Measurements from ENCODE around the gene SELENBP1.
A peak's percentile ranks its signal among the peaks of the same experiment; 100 is the strongest.
"Not testable (repeated sequence)": the region's sequence is repeated elsewhere in the genome, so short reads cannot be mapped to it uniquely, and the experiment has no call there.

Gene SELENBP1

DNA sequence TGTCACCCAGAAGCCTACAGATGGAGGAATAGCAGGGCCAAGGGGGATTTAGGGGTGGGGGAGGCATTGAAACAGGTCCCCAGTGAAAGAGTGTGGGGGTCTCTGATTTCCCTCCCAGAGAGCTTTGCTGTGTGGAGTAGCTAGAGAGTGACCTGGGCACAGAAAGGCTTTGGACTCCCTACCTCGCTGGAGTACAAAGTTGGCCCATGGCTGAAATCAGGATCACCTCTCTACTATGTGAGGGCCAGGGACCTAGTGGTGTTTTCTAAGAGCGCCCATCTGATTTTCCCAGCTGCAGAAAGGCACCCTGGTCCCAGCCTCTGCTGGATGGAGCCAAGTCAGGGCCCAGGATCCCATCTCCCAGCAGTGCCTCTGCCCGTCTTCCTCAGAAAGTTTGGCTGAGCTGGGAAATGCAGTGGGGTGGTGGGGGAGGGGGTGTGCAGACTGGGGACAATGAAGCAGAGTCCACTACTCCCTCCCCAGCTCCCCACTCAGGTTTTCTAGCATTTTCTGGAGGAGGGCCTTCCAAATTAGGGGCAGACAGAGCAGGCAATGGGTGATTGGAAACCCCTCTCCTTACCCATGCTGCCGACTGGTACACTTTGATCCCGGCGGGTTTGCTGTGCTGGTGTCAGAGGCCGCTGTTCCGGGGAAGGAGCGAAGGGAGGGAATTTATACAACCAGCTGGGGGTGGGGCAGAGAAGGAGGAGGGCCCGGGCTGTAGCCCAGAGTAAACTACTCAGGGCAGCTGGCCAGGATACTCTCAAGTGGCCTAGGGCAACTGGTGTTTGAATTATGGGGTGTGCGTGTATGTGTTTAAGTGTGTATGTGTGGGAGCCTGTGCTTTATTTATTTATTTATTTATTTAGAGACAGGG lies at the start of gene SELENBP1:
Gene SELENBP1, minus strand, starts transcription at position 648 of the 877 bp plus-strand sequence. Its CDS starts 64 bp downstream, at position 584.
- DNase-seq (ENCODE audit: low read depth, low spot score), result peak; percentile 17

DNA sequence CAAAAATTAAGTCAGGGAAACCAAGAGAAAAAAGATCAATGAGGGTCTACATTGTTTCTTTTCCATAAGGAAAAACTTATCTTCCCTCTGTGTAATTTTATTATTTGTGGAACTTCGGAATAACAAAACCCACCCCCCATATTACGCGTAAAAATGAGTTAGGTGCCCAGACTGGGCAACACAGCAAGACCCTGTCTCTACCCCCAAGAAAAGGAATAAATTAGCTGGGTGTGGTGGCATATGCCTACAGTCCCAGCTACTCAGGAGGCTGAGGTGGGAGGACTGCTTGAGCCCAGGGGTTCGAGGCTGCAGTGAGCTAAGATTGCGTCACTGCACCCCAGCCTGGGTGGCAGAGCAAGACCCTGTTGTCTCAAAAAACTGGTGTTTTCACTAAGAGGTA lies 47.3 kb upstream of the SELENBP1 start:
- no peak for DNase-seq (ENCODE audit: low read depth, low spot score)

DNA sequence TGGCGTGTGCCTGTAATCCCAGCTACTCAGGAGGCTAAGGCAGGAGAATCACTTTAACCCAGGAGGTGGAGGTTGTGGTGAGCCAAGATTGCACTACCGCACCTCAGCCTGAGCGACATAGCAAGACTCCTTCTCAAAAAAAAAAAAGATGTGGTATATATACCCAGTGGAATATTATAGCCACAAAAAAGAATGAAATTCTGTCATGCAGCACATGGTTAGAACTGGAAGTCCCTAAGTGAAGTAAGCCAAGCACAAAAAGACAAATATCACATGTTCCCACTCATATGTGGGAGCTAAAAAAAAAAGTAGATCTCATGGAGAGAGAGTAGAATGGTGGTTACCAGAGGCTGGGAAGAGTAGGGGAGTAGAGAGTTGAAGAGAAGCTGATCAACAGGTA lies 45.6 kb upstream of the SELENBP1 start:
- no peak for DNase-seq (ENCODE audit: low read depth, low spot score)

GRCh38 chr1:151416231-151416630 lies 43.7 kb upstream of the SELENBP1 start:
- no peak for DNase-seq (ENCODE audit: low read depth, low spot score)

GRCh38 chr1:151411884-151412283 lies 39.4 kb upstream of the SELENBP1 start:
- no peak for DNase-seq (ENCODE audit: low read depth, low spot score)

DNA sequence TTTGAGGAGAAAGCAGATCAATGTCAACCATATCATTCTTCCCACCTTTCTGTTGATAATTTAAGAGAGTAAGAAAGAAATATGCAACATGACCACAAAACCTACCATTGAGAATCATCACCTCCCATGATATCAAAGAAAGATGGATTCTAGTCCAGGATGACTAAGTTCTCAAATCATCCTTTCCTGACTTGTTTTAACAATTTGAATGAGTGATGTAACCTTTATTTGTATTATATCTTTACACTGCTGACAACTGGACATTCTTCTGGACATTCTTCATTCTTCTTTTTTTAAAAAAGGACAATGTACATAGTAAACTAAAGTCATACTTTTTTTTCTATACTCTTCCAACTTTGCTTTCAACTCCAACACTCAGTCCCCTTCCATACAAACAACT lies 36.4 kb upstream of the SELENBP1 start:
- DNase-seq (ENCODE audit: low read depth, low spot score), result no peak

GRCh38 chr1:151407304-151407703 lies 34.8 kb upstream of the SELENBP1 start:
- DNase-seq (ENCODE audit: low read depth, low spot score), result no peak

GRCh38 chr1:151406176-151406575 lies 33.7 kb upstream of the SELENBP1 start:
- no peak for DNase-seq (ENCODE audit: low read depth, low spot score)

DNA sequence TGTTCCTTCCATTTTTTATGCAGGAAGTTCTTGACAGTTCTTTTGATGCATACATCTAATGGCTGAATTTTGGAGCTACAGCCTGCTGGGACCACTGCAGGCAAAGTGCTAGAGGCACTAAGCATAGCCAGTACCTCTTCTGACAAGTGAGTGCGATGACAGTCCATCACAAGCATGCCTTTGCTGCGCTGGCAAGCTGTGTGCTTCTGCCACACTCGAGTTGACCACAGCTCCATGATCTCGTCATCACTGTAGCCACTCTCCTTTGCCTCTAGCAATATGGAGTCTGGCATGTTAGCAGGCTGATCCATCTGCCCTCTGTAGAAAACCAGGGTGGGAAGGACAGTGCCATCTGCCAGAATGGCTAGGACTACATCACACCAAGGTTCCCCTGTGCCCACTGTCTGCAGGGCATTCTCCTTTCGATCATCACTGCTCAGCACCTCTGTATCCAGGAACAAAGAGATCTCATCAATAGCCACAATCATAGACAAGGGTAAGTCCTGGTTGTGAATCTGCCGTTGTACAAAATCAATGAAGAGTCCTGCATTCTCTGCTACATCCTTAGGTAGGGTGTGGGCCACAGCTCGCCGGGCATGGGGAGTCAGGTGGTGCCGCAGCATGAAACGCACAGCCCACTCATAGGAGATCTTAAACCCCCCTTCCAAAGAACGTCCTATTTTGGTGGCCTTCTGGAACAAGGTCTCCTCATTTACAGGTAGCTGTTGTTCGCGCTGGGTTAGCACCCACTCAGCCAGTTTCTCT lies 32.9 kb upstream of the SELENBP1 start:
- DNase-seq (ENCODE audit: low read depth, low spot score), result no peak

- no peak for DNase-seq (ENCODE audit: low read depth, low spot score)
These were observed 31.1 kb upstream of the SELENBP1 start for GRCh38 chr1:151403612-151404011.

- no peak for DNase-seq (ENCODE audit: low read depth, low spot score)
These were observed 30.3 kb upstream of the SELENBP1 start for GRCh38 chr1:151402764-151403163.

- DNase-seq (ENCODE audit: low read depth, low spot score), result no peak
These were observed 29.4 kb upstream of the SELENBP1 start for GRCh38 chr1:151401860-151402259.

GRCh38 chr1:151401125-151401788 lies 28.8 kb upstream of the SELENBP1 start:
- no peak for DNase-seq (ENCODE audit: low read depth, low spot score)

DNA sequence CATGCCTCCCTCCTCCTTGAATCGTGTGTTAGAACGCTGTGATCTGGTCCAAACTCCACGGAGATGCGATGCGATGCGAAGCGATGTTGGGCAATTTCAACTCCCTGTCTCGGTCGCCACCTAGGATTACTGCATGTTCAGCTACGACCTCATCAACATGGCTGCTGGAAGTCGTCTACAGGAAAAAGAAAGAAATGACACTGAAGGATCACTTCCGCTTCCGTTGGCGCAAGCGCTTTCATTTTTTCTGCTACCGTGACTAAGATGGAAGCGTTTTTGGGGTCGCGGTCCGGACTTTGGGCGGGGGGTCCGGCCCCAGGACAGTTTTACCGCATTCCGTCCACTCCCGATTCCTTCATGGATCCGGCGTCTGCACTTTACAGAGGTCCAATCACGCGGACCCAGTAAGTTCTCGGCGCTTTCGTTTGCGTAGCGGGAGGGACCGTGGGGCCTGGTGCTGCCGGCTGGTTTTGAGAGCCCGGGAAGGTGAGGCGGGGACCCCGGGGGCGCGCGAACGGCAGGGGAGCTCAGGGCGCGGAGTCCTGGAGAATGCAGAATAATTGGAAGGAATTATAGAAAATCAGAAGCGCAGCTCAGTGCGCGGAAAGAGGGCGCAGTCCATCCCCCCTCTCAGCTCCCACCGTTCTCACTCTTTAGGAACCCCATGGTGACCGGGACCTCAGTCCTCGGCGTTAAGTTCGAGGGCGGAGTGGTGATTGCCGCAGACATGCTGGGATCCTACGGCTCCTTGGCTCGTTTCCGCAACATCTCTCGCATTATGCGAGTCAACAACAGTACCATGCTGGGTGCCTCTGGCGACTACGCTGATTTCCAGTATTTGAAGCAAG lies 27.0 kb upstream of the SELENBP1 start, which contains the start of gene PSMB4:
Gene PSMB4, plus strand, starts transcription at position 250 of the 848 bp plus-strand sequence. Its CDS starts 15 bp downstream, at position 265.
- DNase-seq (ENCODE audit: low read depth, low spot score), result peak; percentile 83

GRCh38 chr1:151396265-151396664 lies 23.8 kb upstream of the SELENBP1 start:
- not testable (repeated sequence) for DNase-seq (ENCODE audit: low read depth, low spot score)

GRCh38 chr1:151393583-151393982 lies 21.1 kb upstream of the SELENBP1 start:
- no peak for DNase-seq (ENCODE audit: low read depth, low spot score)

GRCh38 chr1:151391079-151391563 lies 18.6 kb upstream of the SELENBP1 start:
- no peak for DNase-seq (ENCODE audit: low read depth, low spot score)

GRCh38 chr1:151390221-151391078 lies 17.9 kb upstream of the SELENBP1 start:
- not testable (repeated sequence) for DNase-seq (ENCODE audit: low read depth, low spot score)

- no peak for DNase-seq (ENCODE audit: low read depth, low spot score)
These were observed 13.5 kb upstream of the SELENBP1 start for GRCh38 chr1:151386002-151386401.

- DNase-seq (ENCODE audit: low read depth, low spot score), result no peak
These were observed 12.1 kb upstream of the SELENBP1 start for GRCh38 chr1:151384584-151384983.
